Activated T-cell treated with anti-CD3 and anti-CD28 coated beads, Interleukin-2, amount 50 U/mL, for 72 hours (primary cell): ENCODE results near the gene CD86. TPM values are rescaled to one million over a fixed set of nuclear protein-coding genes. Genes with fewer than 3 reads are reported as not detected.

Experiments used
- ATAC-seq, 2 donors: fragments of 150-1000 bp; cut with Tn5 transposase; replicated peaks in 1 of 2; 2 replicates each; pipeline ENCODE4 v1.10.0; 2021; ENCODE audit warnings: moderate library complexity in 2 of 2, mild to moderate bottlenecking in 1 of 2
- DNase-seq, 2 donors: peaks; one replicate each; pipeline ENCODE4 v3.0.0; 2021 to 2022; ENCODE audit warnings: mixed read lengths in 1 of 2
- H3K27ac Mint-ChIP-seq: one replicate; pipeline ENCODE4 v1.8.0; 2022; ENCODE audit warnings: mild to moderate bottlenecking, moderate library complexity, mixed read lengths
- H3K27me3 Mint-ChIP-seq: one replicate; pipeline ENCODE4 v1.8.0; 2022; ENCODE audit warnings: low read depth, mixed read lengths
- H3K36me3 Mint-ChIP-seq, 2 donors: one replicate each; pipeline ENCODE4 v1.8.0; 2022; ENCODE audit warnings: mixed read lengths in 2 of 2, mild to moderate bottlenecking in 1 of 2; ENCODE audit not compliant: insufficient read depth in 2 of 2
- H3K4me1 Mint-ChIP-seq: one replicate; pipeline ENCODE4 v1.8.0; 2022; ENCODE audit warnings: low read depth, mixed read lengths
- H3K4me3 Mint-ChIP-seq, 2 donors: one replicate each; pipeline ENCODE4 v1.8.0; 2022; ENCODE audit warnings: mild to moderate bottlenecking in 2 of 2, mixed read lengths in 2 of 2, moderate library complexity in 2 of 2
- H3K9me3 Mint-ChIP-seq, 2 donors: one replicate each; pipeline ENCODE4 v1.8.0; 2022; ENCODE audit warnings: mixed read lengths in 2 of 2
- total RNA-seq, 2 donors: library from RNA; stranded (reverse); gene quantifications; one replicate each; pipeline ENCODE4 v1.2.3, GENCODE V29; 2022

Gene CD86
- total RNA-seq, 2 donors from 2014 or later, result 2.4 to 2.5 TPM

GRCh38 chr3:122066331-122067213 is 11.4 kb downstream of the CD86 start:
- ATAC-seq (no peak), DNase-seq (no peak)
- Mint-ChIP-seq H3K9me3 (no peaks in the 10 kb centered on the region), H3K27me3 (peaks cover 6% of the 10 kb centered on the region), H3K27ac (no peak overlapping the region), H3K4me1 (peaks cover 5% of the 10 kb centered on the region), H3K36me3 (no peaks in the 10 kb centered on the region), H3K4me3 (peak overlapping the region in 1 of 2 donors; percentile 60)

GRCh38 chr3:122067214-122067550 is 12.0 kb downstream of the CD86 start:
- ATAC-seq, result no peak
- DNase-seq, result no peak
- Mint-ChIP-seq H3K36me3 (no peaks in the 10 kb centered on the region), H3K27me3 (peaks cover 6% of the 10 kb centered on the region), H3K9me3 (no peaks in the 10 kb centered on the region), H3K4me3 (peak overlapping the region in 1 of 2 donors; percentile 60), H3K4me1 (peaks cover 5% of the 10 kb centered on the region), H3K27ac (no peak overlapping the region)

GRCh38 chr3:122067588-122068240 is 12.6 kb downstream of the CD86 start:
- peaks cover 6% of the 10 kb centered on the region for H3K27me3 Mint-ChIP-seq
- no peaks in the 10 kb centered on the region for H3K9me3 Mint-ChIP-seq
- H3K4me1 Mint-ChIP-seq, result peaks cover 5% of the 10 kb centered on the region
- DNase-seq (no peak), ATAC-seq (peak; percentile 56 to 85)
- H3K27ac Mint-ChIP-seq, result no peak overlapping the region
- peak overlapping the region in 1 of 2 donors; percentile 20 for H3K4me3 Mint-ChIP-seq
- H3K36me3 Mint-ChIP-seq, result no peaks in the 10 kb centered on the region

GRCh38 chr3:122074621-122075265 is 19.6 kb downstream of the CD86 start:
- peaks cover 32% of the 10 kb centered on the region for H3K27me3 Mint-ChIP-seq
- H3K36me3 Mint-ChIP-seq, result peaks cover 2 to 3% of the 10 kb centered on the region in 2 donors
- peak overlapping the region; percentile 36 for H3K27ac Mint-ChIP-seq
- peak; percentile 55 to 56 for DNase-seq
- peak overlapping the region; percentile 57 to 61 for H3K4me3 Mint-ChIP-seq
- H3K4me1 Mint-ChIP-seq, result peaks cover 38% of the 10 kb centered on the region
- ATAC-seq, result peak; percentile 71 to 76
- peaks cover 0 to 4% of the 10 kb centered on the region in 2 donors for H3K9me3 Mint-ChIP-seq

GRCh38 chr3:122076491-122077292 is 21.5 kb downstream of the CD86 start:
- peaks cover 43% of the 10 kb centered on the region for H3K27me3 Mint-ChIP-seq
- peak overlapping the region; percentile 49 to 50 for H3K4me3 Mint-ChIP-seq
- ATAC-seq (peak; percentile 28 to 45), DNase-seq (no peak)
- H3K4me1 Mint-ChIP-seq, result peaks cover 38% of the 10 kb centered on the region
- H3K27ac Mint-ChIP-seq, result peak overlapping the region; percentile 33
- H3K9me3 Mint-ChIP-seq, result peaks cover 0 to 4% of the 10 kb centered on the region in 2 donors
- peaks cover 2 to 3% of the 10 kb centered on the region in 2 donors for H3K36me3 Mint-ChIP-seq

- H3K9me3 Mint-ChIP-seq, result peaks cover 0 to 4% of the 10 kb centered on the region in 2 donors
- H3K27ac Mint-ChIP-seq, result no peak overlapping the region
- DNase-seq, result no peak
- H3K27me3 Mint-ChIP-seq, result peaks cover 48% of the 10 kb centered on the region
- peak; percentile 25 to 54 for ATAC-seq
- H3K36me3 Mint-ChIP-seq, result peaks cover 2 to 3% of the 10 kb centered on the region in 2 donors
- peaks cover 43% of the 10 kb centered on the region for H3K4me1 Mint-ChIP-seq
- H3K4me3 Mint-ChIP-seq, result peak overlapping the region; percentile 12 to 49
Observed at GRCh38 chr3:122077293-122078234, 22.4 kb downstream of the CD86 start.

GRCh38 chr3:122078235-122078935 is 23.2 kb downstream of the CD86 start:
- Mint-ChIP-seq H3K36me3 (peaks cover 1 to 2% of the 10 kb centered on the region in 2 donors), H3K27me3 (peaks cover 48% of the 10 kb centered on the region), H3K9me3 (peaks cover 0 to 2% of the 10 kb centered on the region in 2 donors), H3K4me3 (peak overlapping the region in 1 of 2 donors; percentile 49), H3K27ac (no peak overlapping the region), H3K4me1 (peaks cover 43% of the 10 kb centered on the region)
- DNase-seq, result no peak
- no peak for ATAC-seq

- no peak for ATAC-seq
- Mint-ChIP-seq H3K9me3 (peaks cover 0 to under 1% of the 10 kb centered on the region in 2 donors), H3K27ac (no peak overlapping the region), H3K36me3 (peaks cover 0 to under 1% of the 10 kb centered on the region in 2 donors), H3K4me3 (no peak overlapping the region), H3K4me1 (peaks cover 41% of the 10 kb centered on the region), H3K27me3 (peaks cover 48% of the 10 kb centered on the region)
- no peak for DNase-seq
Observed at GRCh38 chr3:122079524-122080206, 24.5 kb downstream of the CD86 start.

GRCh38 chr3:122080207-122080587 is 25.0 kb downstream of the CD86 start:
- Mint-ChIP-seq H3K4me3 (no peak overlapping the region), H3K36me3 (no peaks in the 10 kb centered on the region), H3K27ac (no peak overlapping the region), H3K4me1 (peaks cover 38% of the 10 kb centered on the region), H3K9me3 (no peaks in the 10 kb centered on the region), H3K27me3 (peaks cover 48% of the 10 kb centered on the region)
- no peak for ATAC-seq
- no peak for DNase-seq

- peak overlapping the region in 1 of 2 donors; percentile 34 for H3K4me3 Mint-ChIP-seq
- no peak for DNase-seq
- H3K9me3 Mint-ChIP-seq, result no peaks in the 10 kb centered on the region
- ATAC-seq, result peak; percentile 45
- peaks cover 42% of the 10 kb centered on the region for H3K27me3 Mint-ChIP-seq
- no peak overlapping the region for H3K27ac Mint-ChIP-seq
- H3K4me1 Mint-ChIP-seq, result peaks cover 38% of the 10 kb centered on the region
- no peaks in the 10 kb centered on the region for H3K36me3 Mint-ChIP-seq
Observed at GRCh38 chr3:122081543-122082247, 26.5 kb downstream of the CD86 start.
